Stimulated activated naive CD8-positive, alpha-beta T cell treated with anti-CD3 and anti-CD28 coated beads, Interleukin-15, Interleukin-2, amounts not matched to agents 100 U/mL and 50 U/mL, for 24 hours (primary cell): ENCODE results near the gene GLOD5.

ENCODE experiments used
- ATAC-seq: fragments of 150-1000 bp; cut with Tn5 transposase; one replicate; pipeline ENCODE4 v1.10.0; 2021
- DNase-seq: peaks from one replicate; pipeline ENCODE4 v3.0.0; 2021

Gene GLOD5

GRCh38 chrX:48754238-48754637, 7.3 kb upstream of the GLOD5 start:
- ATAC-seq (no peak), DNase-seq (no peak)

GRCh38 chrX:48769230-48769629, 7.7 kb downstream of the GLOD5 start:
- no peak for ATAC-seq
- DNase-seq = no peak

- no peak for ATAC-seq
- DNase-seq = no peak
Observed at GRCh38 chrX:48770296-48770695, 8.7 kb downstream of the GLOD5 start.

DNA sequence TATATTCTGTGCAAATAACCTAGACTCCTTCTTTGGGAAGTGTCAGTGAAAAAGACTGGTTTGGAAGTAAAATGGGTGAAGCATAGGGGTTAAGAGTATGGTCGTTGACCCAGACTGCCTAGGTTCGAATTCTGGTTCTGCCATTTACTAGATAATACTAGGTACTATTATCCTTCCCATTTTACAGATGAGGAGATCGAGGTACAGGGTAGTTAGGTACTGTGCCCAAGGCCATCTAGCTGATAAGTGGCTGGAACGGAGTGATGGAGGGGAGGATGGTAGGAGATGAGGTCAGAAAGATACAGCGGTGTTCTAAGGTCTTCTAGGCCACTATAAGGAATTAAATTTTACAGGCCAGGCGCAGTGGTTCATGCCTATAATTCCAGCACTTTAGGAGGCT, 11.1 kb downstream of the GLOD5 start:
- DNase-seq (no peak), ATAC-seq (no peak)

DNA sequence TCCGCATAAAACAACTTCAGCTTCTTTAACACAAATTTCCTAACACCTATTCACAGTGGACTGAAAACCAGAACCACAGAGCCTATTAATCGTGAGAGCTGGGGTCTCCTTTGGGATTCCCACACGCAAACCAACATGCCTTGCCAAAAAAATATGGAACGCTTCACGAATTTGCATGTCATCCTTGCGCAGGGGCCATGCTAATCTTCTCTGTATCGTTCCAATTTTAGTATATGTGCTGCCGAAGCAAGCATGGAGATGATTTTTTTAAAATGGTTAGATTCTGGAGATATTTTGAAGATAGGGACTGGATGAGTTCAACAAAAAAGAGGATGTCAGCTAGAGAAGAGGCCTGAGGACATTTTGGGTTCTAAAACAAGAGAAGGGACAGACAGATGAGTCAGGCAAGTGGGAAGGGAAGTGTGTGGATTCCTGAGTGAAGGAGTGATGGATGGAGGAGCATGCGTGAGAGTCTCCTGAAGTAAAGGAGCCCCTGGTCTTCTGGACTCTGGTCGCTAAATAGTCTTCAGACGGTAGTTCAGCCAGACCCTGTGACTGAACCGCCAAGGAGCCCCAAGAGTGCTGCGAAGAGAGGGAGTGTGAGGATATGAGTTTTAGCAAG, 15.4 kb downstream of the GLOD5 start:
- ATAC-seq (no peak), DNase-seq (no peak)

DNA sequence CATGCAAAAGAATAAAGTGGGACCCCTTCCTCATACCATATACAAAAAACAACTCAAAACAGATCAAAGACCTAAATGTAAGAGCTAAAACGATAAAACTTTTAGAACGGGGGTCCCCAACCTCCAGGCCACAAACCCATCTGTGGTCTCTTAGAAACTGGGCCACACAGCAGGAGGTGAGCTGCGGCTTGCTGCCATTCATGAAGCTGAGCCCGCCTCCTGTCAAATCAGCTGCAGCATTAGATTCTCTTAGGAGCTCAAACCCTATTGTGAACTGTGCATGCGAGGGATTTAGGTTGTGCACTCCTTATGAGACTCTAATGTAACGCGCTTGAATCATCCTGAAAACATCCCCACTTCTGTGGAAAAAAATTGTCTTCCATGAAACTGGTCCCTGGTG, 17.9 kb downstream of the GLOD5 start:
- no peak for DNase-seq
- ATAC-seq = no peak

DNA sequence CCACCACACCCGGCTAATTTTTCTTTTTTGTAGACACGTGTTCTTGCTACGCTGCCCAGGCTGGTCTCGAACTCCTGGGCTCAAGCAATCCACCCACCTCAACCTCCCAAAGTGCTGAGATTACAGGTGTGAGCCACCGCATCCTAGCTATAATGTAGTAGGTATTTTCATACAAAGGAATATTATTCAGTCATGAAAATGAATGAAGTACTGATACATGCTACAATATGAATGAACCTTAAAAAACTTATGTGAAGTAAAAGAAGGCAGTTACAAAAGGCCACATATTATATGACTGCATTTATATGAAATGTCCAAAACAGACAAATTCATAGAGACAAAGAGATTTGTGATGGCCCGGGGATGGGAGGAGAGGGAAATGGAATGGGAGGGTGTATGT, 20.2 kb downstream of the GLOD5 start:
- no peak for DNase-seq
- no peak for ATAC-seq

DNA sequence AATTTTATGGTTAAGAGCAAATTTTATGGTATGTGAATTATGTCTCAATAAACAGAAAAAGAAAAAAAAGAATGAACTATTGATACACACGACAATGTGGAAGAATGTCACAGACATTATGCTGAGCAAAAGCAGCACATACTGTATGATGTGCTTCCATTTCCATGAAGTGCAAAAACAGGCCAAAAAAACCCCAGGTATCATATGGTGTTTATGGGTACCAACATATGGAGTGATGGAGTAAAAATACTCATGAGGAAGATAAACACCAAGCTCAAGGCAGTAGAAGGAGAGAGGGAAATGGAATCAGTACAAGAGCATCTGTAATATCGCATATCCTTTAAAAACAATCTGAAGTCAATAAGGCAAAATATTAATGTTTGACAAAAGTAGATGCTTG, 20.7 kb downstream of the GLOD5 start:
- ATAC-seq (no peak), DNase-seq (no peak)

- ATAC-seq = no peak
Observed at GRCh38 chrX:48782795-48783194, 21.2 kb downstream of the GLOD5 start.

DNA sequence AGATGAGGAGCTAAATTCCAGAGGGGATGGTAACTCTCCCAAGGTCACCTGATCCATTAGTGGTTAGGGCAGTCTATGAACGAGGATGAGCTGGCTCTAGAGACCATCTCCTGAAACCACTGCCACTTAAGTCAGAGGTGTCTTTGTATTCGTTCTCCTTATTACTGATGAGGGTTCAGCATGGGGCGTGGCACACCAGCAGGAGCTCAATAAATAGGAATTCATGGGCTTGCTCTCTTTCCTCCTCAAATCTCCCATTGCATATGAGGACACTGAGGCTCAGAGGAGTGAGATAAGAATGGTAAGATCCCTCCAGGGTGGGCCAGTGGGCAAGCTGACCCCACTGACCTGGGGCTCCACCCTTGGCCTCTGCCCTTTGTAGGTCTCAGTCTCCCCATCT, 23.2 kb downstream of the GLOD5 start:
- DNase-seq = no peak
- ATAC-seq = no peak

More at GRCh38 chrX:48782795-48783194, 21.2 kb downstream of the GLOD5 start:
- no peak for DNase-seq

- ATAC-seq (no peak), DNase-seq (no peak)
Observed at GRCh38 chrX:48785186-48785539, 23.6 kb downstream of the GLOD5 start.

- ATAC-seq = no peak
- DNase-seq = no peak
Observed at GRCh38 chrX:48785540-48786214, 24.1 kb downstream of the GLOD5 start.

- no peak for DNase-seq
- ATAC-seq = no peak
Observed at GRCh38 chrX:48786341-48786800, 24.8 kb downstream of the GLOD5 start, which contains the start of gene GATA1. TSS of gene GATA1 (plus strand) at chrX:48786590. CDS start at chrX:48791110, 4,520 bp downstream.

DNA sequence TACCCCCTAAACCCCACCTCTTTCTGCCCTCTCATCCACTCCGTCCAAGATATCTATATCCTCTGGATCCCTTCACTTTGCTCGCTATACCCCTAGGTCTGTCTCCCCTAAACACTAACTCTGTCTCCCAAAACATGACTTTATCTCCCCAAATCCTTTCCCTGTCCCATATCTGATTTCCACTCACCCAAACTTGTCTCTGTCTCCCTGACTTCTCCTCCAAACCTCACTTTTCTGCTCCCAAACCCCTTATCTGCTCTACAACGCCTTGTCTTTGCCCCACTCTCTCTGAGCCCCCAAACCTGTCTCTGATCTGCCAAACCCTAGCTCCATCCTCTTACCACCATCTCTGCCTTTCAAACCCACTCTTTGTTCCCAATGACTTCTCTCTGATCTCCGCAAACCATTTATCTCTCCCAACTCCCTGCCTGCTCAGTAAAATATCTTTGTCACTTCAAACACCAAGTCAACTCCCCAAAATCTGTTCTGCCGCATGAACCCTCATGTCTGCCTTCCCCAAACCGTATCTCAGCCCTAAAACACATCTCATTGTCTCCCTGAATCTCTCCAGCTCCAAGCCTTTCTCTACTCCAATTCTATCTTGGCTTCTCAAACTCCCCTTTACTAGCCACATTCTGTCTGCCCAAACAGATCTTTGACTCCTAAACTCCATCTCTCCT, 25.4 kb downstream of the GLOD5 start:
- DNase-seq (no peak), ATAC-seq (no peak)

DNA sequence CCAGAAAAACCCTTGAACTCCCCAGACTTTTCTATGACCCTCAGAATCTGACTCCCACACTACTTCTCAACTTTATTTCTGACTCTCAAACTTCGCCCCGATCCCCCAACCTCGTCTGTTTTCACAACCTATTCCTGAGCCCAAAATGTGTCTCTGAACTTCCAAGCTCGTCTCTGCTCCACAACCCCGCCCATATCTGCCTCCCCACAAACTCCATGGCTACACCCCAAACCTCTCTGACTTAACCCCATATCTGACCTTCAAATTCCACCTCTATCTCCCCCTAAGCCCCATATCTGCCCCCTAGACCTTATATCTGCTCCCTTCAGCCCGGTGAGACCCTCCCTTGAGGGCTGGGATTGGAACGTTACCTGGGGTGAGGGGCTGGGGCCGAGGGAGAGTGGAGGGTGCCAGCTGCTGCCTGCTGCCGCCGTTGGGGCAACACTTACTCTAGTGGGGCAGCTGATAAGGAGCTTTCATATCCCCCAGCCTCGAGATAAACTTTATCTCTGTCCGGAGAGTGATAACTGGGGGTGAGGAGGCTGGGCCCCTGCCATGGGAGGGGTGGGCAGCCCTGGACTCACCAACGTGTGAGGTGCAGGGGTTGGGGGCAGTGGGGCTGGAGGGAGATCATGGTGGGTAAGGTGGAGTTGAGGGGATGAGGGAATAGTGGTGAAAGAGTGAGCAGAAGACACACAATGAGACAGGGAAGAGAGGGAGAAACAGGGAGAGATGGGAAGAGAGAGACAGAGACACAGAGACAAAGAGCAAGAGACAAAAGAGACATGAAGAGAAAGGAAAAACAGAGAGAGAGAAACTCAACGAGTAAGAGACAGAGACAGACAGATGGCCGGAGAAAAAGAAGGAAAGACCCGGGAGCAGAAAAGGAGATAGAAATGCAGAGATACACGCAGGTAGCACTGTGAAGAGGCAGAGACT, 26.2 kb downstream of the GLOD5 start:
- DNase-seq (no peak), ATAC-seq (no peak)

- ATAC-seq = no peak
- no peak for DNase-seq
Observed at GRCh38 chrX:48789366-48790220, 28.0 kb downstream of the GLOD5 start.

DNA sequence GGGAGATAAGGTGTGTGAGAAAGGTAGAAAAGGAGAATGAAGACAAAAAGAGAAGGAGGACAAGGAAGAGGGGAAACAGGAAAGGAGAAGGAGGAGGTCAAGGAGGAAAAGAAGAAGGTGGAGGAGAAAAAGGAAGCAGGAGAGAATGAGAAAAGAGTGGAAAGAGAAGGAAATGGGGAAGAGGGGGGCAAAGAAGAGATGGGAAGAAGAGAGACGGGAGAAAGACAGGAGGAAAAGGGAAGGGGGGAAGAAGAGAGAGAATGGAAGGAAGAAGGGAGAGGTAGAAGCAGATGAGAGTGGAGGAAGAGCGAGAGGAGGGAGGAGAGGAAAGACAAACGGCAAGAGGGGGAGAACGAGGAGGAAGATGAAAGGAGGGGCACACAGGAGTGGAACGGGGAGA, 28.9 kb downstream of the GLOD5 start:
- ATAC-seq (no peak), DNase-seq (no peak)

GRCh38 chrX:48791063-48791820, 29.7 kb downstream of the GLOD5 start:
- ATAC-seq (no peak), DNase-seq (no peak)

- no peak for ATAC-seq
Observed at GRCh38 chrX:48792219-48792618, 30.7 kb downstream of the GLOD5 start.

GRCh38 chrX:48793935-48794334, 32.4 kb downstream of the GLOD5 start:
- ATAC-seq (no peak), DNase-seq (no peak)

More at GRCh38 chrX:48792219-48792618, 30.7 kb downstream of the GLOD5 start:
- no peak for DNase-seq
